PC-3 (cell line): ENCODE data around the gene WNT1.

Source experiments
- EZH2 ChIP-seq: fragments of 300-600 bp; sonication (generic); IDR thresholded peaks from one replicate; pipeline ENCODE4 v1.6.1; 2017; ENCODE audit warnings: antibody characterized with exemption, mild to moderate bottlenecking, low read length; ENCODE audit not compliant: unreplicated experiment
- TF ChIP-seq, protein P1 (sequence below): fragments of 300-600 bp; sonication (generic); conservative IDR thresholded peaks from 2 replicates; pipeline ENCODE4 v1.5.1; 2017; ENCODE audit warnings: antibody characterized with exemption, low read depth, mild to moderate bottlenecking, low read length

DNA sequence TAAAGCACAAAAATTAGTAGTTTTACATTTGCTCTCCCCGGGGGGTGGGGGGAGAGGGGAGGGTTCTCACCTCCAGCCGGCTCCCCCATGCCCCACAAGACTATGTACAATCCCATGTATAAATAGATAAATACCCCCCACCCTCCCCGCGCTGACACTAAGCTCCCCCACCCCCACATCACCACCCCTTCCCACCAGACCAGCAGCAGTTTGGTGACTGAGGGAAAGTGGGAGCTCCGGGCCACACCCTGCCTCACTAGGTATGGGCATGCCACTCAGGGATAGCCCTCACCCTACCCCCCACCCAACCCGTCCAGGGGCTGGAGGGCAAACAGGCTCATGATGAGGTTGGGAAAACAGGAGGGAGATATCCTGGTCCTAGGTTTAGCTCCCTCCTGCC, 42.3 kb downstream of the WNT1 start:
- TF ChIP-seq, protein P1, sequence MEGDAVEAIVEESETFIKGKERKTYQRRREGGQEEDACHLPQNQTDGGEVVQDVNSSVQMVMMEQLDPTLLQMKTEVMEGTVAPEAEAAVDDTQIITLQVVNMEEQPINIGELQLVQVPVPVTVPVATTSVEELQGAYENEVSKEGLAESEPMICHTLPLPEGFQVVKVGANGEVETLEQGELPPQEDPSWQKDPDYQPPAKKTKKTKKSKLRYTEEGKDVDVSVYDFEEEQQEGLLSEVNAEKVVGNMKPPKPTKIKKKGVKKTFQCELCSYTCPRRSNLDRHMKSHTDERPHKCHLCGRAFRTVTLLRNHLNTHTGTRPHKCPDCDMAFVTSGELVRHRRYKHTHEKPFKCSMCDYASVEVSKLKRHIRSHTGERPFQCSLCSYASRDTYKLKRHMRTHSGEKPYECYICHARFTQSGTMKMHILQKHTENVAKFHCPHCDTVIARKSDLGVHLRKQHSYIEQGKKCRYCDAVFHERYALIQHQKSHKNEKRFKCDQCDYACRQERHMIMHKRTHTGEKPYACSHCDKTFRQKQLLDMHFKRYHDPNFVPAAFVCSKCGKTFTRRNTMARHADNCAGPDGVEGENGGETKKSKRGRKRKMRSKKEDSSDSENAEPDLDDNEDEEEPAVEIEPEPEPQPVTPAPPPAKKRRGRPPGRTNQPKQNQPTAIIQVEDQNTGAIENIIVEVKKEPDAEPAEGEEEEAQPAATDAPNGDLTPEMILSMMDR, result no peak
- no peak for TF ChIP-seq EZH2
